GM12801 (cell line): Measurements from ENCODE around the gene EEPD1.

Experiments used
- CTCF ChIP-seq: IDR thresholded peaks from one replicate; pipeline ENCODE4 v1.5.1; 2011; ENCODE audit warnings: control low read depth; ENCODE audit not compliant: insufficient read length; ENCODE audit errors: extremely low read depth

The EEPD1 gene

GRCh38 chr7:36303202-36304098 is 150.4 kb downstream of the EEPD1 start:
- TF ChIP-seq CTCF: no peak

DNA sequence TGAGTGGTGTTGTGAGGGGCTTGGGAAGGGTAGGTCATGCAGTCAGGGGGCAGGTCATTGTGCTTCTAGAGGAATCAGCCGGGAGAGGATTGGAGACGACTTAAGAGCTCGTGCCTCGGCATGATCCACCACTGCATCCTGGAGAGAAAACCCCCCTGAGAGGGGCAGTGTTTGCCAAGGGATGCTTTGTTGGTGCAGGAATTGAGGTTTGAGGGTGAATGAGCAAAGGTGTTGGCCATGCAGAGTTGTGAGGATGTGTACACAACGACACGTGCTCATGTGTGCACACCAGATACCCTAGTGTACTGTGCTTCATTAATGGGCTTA is 151.0 kb downstream of the EEPD1 start:
- no peak for TF ChIP-seq CTCF

DNA sequence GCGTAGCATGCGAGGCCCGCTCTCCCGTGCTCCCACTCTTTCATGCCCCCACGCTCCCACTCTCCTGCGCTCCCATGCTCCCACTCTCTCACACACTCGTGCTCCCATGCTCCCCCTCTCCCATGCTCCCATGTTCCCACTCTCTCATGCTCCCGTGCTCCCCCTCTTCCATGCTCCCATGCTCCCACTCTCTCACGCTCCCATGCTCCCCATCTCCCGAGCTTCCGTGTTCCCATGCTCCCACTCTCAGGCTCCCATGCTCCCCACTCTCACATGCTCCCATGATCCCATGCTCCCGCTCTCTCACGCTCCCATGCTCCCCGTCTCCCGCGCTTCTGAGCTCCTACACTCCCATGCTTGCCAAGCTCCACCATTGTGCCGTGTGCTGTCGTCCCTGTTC is 152.2 kb downstream of the EEPD1 start:
- no peak for TF ChIP-seq CTCF

GRCh38 chr7:36305648-36306047 is 152.6 kb downstream of the EEPD1 start:
- no peak for TF ChIP-seq CTCF

GRCh38 chr7:36306222-36306621 is 153.2 kb downstream of the EEPD1 start:
- no peak for TF ChIP-seq CTCF

- TF ChIP-seq CTCF: no peak
These were observed 153.7 kb downstream of the EEPD1 start for GRCh38 chr7:36306722-36307121.

- no peak for TF ChIP-seq CTCF
These were observed 155.0 kb downstream of the EEPD1 start for GRCh38 chr7:36308031-36308430.
